SU-DHL-6 (cell line): Measurements from ENCODE around the gene ALOX5AP.

Experiments used
- CTCF ChIP-seq: fragments of 200-600 bp; sonication (generic); IDR thresholded peaks from one replicate; pipeline ENCODE4 v1.5.1; 2017; ENCODE audit warnings: antibody characterized with exemption, mild to moderate bottlenecking, low read length, moderate library complexity; ENCODE audit not compliant: insufficient read depth, poor library complexity, severe bottlenecking
- EZH2phosphoT487 ChIP-seq: fragments of 200-600 bp; sonication (generic), shearing (Covaris generic); conservative IDR thresholded peaks from 2 replicates; pipeline ENCODE4 v1.6.1; 2018; ENCODE audit warnings: mild to moderate bottlenecking, antibody characterized with exemption, low read length, moderate library complexity, mixed read lengths

GRCh38 chr13:30718661-30719524 lies 16.4 kb upstream of the ALOX5AP start:
- TF ChIP-seq CTCF (no peak), EZH2phosphoT487 (no peak)
